ENCODE data around the gene GCDH. TPM values are rescaled to one million over a fixed set of nuclear protein-coding genes. Genes with fewer than 3 reads are reported as not detected.

GCDH gene
- total RNA-seq, 1 experiment from 2014 or later, result 15.6 TPM

GRCh38 chr19:12867120-12868099, 23.6 kb upstream of the GCDH start:
- no TSS peak for BruUV-seq (replicated peaks)
- intact Hi-C loops (cut with micrococcal nuclease; ENCODE audit: unreplicated experiment) (no loop called here), in situ Hi-C loops (cut with HindIII; ENCODE audit: low pct_unique_long_range_greater_than_20kb, low sequenced_read_pairs) (no loop called here)
- ATAC-seq (0 out of 2 replicates have a peak, but pooled peaks have one; percentile 22), DNase-seq (ENCODE audit: low read depth, low spot score) (no peak)
- H3K36me3 ChIP-seq (ENCODE audit: control insufficient read depth, insufficient read depth, low read length), result no peaks in the 10 kb centered on the region
- no peak overlapping the region for H3K27ac ChIP-seq (ENCODE audit: low read length)
- no peaks in the 10 kb centered on the region for H3K27me3 ChIP-seq (ENCODE audit: control insufficient read depth, insufficient read depth, low read length)
- H3K9me3 ChIP-seq (ENCODE audit: control insufficient read depth, insufficient read depth, low read depth, low read length), result no peaks in the 10 kb centered on the region
- no peaks in the 10 kb centered on the region for H3K4me1 ChIP-seq (ENCODE audit: control insufficient read depth, insufficient read depth, low read length)
- POLR2A ChIA-PET, result no interaction called here
- CTCF ChIA-PET, result no interaction called here
- H3K4me3 ChIP-seq (ENCODE audit: low read depth in 2 of 2, low read length in 2 of 2), result no peak overlapping the region
- no peak for TF ChIP-seq POLR2AphosphoS5 (IDR thresholded peaks at IDR 0.05; ENCODE audit: low read depth, low read length)
- no peak for TF ChIP-seq CTCF (IDR thresholded peaks at IDR 0.05)
- TF ChIP-seq REST (IDR thresholded peaks at IDR 0.05; ENCODE audit: insufficient read depth in 1 of 2, low read depth in 2 of 2, low read length in 1 of 2), result no peak
- no peak for TF ChIP-seq TCF7L2 (IDR thresholded peaks at IDR 0.05; ENCODE audit: low read depth, low read length)
- no peak for TF ChIP-seq SIN3A (IDR thresholded peaks at IDR 0.05; ENCODE audit: borderline replicate concordance, insufficient read depth, low read depth, low read length)

GRCh38 chr19:12868540-12869112, 22.3 kb upstream of the GCDH start:
- ChIA-PET POLR2A (no interaction called here), CTCF (no interaction called here)
- no peak for DNase-seq (ENCODE audit: low read depth, low spot score)
- intact Hi-C loops (cut with micrococcal nuclease; ENCODE audit: unreplicated experiment) (no loop called here), in situ Hi-C loops (cut with HindIII; ENCODE audit: low pct_unique_long_range_greater_than_20kb, low sequenced_read_pairs) (no loop called here)
- Histone ChIP-seq H3K4me3 (ENCODE audit: low read depth in 2 of 2, low read length in 2 of 2) (no peak overlapping the region), H3K27me3 (ENCODE audit: control insufficient read depth, insufficient read depth, low read length) (no peaks in the 10 kb centered on the region), H3K27ac (ENCODE audit: low read length) (no peak overlapping the region), H3K9me3 (ENCODE audit: control insufficient read depth, insufficient read depth, low read depth, low read length) (no peaks in the 10 kb centered on the region), H3K4me1 (ENCODE audit: control insufficient read depth, insufficient read depth, low read length) (no peaks in the 10 kb centered on the region), H3K36me3 (ENCODE audit: control insufficient read depth, insufficient read depth, low read length) (no peaks in the 10 kb centered on the region)
- no TSS peak for BruUV-seq (replicated peaks)
- TF ChIP-seq REST (IDR thresholded peaks at IDR 0.05; ENCODE audit: insufficient read depth in 1 of 2, low read depth in 2 of 2, low read length in 1 of 2) (no peak), POLR2AphosphoS5 (IDR thresholded peaks at IDR 0.05; ENCODE audit: low read depth, low read length) (no peak), CTCF (IDR thresholded peaks at IDR 0.05) (no peak)
- no peak for ATAC-seq

Measured in Panc1 (cell line).